ENCODE results near the gene ALK.

Gene ALK

DNA sequence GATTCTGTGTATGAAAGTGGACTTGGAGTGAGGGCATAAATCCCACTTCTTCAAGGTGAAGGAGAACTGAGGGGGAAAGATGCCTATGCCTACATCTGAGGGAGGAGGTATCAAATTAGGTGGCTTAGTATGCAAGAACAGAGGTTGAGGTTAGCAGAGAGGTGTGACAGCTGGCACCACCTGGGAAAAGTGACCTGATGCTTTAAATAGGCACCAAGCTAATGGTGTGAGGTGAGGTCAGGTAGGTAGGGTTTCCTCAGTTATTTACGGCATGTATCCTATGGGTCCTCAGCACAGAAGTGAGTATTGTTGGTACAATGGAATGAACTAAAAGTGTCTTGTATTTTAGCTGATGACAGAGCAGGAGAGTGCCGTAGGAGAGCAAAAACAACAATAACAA lies 439.0 kb downstream of the ALK start:
- TF ChIP-seq TAF1 (IDR thresholded peaks at IDR 0.05; ENCODE audit: low read depth), result no peak
- TF ChIP-seq EGR1 (IDR thresholded peaks at IDR 0.05), result no peak
- TF ChIP-seq, protein P1, sequence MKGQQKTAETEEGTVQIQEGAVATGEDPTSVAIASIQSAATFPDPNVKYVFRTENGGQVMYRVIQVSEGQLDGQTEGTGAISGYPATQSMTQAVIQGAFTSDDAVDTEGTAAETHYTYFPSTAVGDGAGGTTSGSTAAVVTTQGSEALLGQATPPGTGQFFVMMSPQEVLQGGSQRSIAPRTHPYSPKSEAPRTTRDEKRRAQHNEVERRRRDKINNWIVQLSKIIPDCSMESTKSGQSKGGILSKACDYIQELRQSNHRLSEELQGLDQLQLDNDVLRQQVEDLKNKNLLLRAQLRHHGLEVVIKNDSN (IDR thresholded peaks at IDR 0.05), result no peak
- TF ChIP-seq ZBTB7A (IDR thresholded peaks at IDR 0.05; ENCODE audit: low read depth), result no peak
- TF ChIP-seq, protein P2, sequence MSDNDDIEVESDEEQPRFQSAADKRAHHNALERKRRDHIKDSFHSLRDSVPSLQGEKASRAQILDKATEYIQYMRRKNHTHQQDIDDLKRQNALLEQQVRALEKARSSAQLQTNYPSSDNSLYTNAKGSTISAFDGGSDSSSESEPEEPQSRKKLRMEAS (IDR thresholded peaks at IDR 0.05), result no peak

DNA sequence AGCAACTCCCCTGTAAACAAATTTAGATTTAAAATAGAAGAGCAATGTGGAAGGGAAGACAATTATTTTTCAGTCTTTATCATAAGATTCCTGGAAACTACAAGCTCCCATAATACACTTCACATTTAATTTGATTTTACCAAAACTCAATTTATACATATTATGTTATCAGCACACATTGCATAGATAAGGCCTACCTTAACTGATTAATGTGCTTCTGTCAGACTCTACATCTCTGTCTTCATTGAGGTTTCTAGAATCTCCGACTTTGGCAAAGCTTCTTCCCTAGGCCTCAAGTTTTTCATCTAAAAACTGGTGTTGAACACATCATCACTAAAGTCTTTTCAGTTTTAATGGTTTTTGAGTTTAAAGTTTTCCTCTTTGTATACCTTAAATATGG lies 440.1 kb downstream of the ALK start:
- TF ChIP-seq TAF1 (IDR thresholded peaks at IDR 0.05; ENCODE audit: low read depth) (no peak), CEBPB (IDR thresholded peaks at IDR 0.05) (no peak)

DNA sequence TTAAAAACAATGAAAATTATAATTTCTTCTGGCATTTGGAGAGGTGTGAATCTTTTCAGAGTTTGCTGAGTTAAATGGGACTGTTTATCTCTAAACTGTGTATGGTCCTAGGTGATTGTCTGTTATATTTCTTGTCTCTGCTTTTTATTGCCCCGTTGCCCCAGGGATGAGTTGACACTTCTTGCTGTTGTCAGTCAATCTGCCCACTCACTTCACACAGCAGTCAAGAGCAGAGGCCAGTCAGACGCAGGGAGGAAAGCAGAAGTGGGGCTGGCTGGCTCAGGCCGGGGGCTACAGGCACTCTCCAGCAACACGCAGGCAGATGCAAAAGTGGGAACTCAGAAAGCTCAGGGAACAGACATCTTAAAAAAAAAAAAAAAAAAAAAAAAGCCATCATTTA lies 441.0 kb downstream of the ALK start:
- TF ChIP-seq EGR1 (IDR thresholded peaks at IDR 0.05) (no peak), CEBPB (IDR thresholded peaks at IDR 0.05) (no peak), TEAD4 (IDR thresholded peaks at IDR 0.05) (no peak), YY1 (IDR thresholded peaks at IDR 0.05; ENCODE audit: low read depth) (no peak), EP300 (IDR thresholded peaks at IDR 0.05; ENCODE audit: borderline replicate concordance) (no peak)
- TF ChIP-seq, protein P3, sequence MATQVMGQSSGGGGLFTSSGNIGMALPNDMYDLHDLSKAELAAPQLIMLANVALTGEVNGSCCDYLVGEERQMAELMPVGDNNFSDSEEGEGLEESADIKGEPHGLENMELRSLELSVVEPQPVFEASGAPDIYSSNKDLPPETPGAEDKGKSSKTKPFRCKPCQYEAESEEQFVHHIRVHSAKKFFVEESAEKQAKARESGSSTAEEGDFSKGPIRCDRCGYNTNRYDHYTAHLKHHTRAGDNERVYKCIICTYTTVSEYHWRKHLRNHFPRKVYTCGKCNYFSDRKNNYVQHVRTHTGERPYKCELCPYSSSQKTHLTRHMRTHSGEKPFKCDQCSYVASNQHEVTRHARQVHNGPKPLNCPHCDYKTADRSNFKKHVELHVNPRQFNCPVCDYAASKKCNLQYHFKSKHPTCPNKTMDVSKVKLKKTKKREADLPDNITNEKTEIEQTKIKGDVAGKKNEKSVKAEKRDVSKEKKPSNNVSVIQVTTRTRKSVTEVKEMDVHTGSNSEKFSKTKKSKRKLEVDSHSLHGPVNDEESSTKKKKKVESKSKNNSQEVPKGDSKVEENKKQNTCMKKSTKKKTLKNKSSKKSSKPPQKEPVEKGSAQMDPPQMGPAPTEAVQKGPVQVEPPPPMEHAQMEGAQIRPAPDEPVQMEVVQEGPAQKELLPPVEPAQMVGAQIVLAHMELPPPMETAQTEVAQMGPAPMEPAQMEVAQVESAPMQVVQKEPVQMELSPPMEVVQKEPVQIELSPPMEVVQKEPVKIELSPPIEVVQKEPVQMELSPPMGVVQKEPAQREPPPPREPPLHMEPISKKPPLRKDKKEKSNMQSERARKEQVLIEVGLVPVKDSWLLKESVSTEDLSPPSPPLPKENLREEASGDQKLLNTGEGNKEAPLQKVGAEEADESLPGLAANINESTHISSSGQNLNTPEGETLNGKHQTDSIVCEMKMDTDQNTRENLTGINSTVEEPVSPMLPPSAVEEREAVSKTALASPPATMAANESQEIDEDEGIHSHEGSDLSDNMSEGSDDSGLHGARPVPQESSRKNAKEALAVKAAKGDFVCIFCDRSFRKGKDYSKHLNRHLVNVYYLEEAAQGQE (IDR thresholded peaks at IDR 0.05; ENCODE audit: low read depth), result no peak

DNA sequence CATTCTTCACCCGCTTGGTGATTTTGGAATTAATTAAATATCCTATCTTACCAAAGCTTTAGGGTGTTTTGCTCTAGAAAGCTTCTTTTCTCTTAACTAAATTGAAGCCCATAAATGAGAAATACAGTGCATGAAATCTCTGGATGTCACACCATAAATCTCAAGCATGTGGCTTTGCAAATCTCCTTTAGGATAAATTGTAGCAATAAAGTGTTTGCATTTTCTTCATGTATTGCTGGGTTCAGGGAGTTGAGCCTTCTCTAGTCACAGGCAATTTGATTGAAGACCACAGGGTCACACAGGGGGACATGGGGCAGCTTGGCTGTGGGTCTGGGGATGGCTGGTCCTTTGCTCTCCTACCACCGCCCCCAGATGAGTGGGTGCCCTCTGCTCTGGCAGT lies 442.0 kb downstream of the ALK start:
- TF ChIP-seq TAF1 (IDR thresholded peaks at IDR 0.05; ENCODE audit: low read depth), result no peak
- no peak for TF ChIP-seq CREB1 (IDR thresholded peaks at IDR 0.05; ENCODE audit: low read depth)
- no peak for TF ChIP-seq EP300 (IDR thresholded peaks at IDR 0.05; ENCODE audit: borderline replicate concordance)

DNA sequence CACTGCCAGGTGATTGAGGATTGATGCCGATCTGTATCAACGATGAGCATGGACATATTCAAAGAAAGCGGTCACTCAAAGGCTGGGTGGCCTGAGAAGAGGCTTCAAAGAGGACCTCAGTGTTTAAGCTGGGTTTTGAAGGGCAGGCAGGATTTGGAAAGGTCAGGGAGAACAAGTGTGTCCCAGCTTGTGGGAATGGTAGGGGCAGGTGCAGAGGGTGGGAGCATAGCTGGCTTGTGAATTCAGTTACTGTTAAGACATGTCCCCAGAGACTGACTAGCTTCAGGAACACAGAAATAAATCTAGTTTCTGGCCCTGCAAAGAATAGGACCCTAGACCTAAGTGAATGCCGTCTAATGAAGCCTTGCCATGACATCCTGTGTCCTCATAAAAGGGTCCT lies 442.7 kb downstream of the ALK start:
- TF ChIP-seq, protein P3 (IDR thresholded peaks at IDR 0.05; ENCODE audit: low read depth), result no peak
- TF ChIP-seq FOXM1 (IDR thresholded peaks at IDR 0.05; ENCODE audit: borderline replicate concordance, low read depth), result no peak
- no peak for TF ChIP-seq CREB1 (IDR thresholded peaks at IDR 0.05; ENCODE audit: low read depth)
- no peak for TF ChIP-seq RAD21 (IDR thresholded peaks at IDR 0.05; ENCODE audit: low read depth)
- no peak for TF ChIP-seq NFIC (IDR thresholded peaks at IDR 0.05)
- no peak for TF ChIP-seq TCF12 (IDR thresholded peaks at IDR 0.05; ENCODE audit: low read depth)
- TF ChIP-seq EGR1 (IDR thresholded peaks at IDR 0.05), result no peak
- no peak for TF ChIP-seq CEBPB (IDR thresholded peaks at IDR 0.05)
- TF ChIP-seq, protein P1 (IDR thresholded peaks at IDR 0.05), result no peak
- TF ChIP-seq ZBTB7A (IDR thresholded peaks at IDR 0.05; ENCODE audit: low read depth), result no peak
- no peak for TF ChIP-seq YY1 (IDR thresholded peaks at IDR 0.05; ENCODE audit: low read depth)
- TF ChIP-seq, protein P2 (IDR thresholded peaks at IDR 0.05), result no peak
- no peak for TF ChIP-seq TAF1 (IDR thresholded peaks at IDR 0.05; ENCODE audit: low read depth)
- no peak for TF ChIP-seq EP300 (IDR thresholded peaks at IDR 0.05; ENCODE audit: borderline replicate concordance)
- TF ChIP-seq TEAD4 (IDR thresholded peaks at IDR 0.05), result no peak

DNA sequence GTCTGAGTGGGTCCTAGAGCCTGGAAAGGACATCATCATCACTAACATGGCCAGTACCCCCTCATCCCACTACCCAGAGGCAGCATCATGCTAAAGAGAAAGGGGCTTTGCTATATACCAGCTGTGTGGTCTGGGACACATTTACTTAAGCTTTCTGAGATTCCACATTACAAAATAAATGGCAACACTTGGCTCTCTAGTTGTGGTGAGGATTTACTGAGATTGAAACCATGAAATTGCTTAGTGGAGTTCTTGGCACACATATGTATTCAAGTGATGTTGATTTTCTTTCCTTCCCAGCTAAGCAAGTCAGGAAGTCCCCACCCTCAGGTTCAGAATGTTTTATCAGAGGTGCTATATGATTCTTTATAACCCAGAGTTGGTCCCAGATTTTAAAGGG lies 444.2 kb downstream of the ALK start:
- TF ChIP-seq ZBTB7A (IDR thresholded peaks at IDR 0.05; ENCODE audit: low read depth) (no peak), EGR1 (IDR thresholded peaks at IDR 0.05) (no peak), TEAD4 (IDR thresholded peaks at IDR 0.05) (no peak), TAF1 (IDR thresholded peaks at IDR 0.05; ENCODE audit: low read depth) (no peak), TCF12 (IDR thresholded peaks at IDR 0.05; ENCODE audit: low read depth) (no peak), YY1 (IDR thresholded peaks at IDR 0.05; ENCODE audit: low read depth) (no peak), EP300 (IDR thresholded peaks at IDR 0.05; ENCODE audit: borderline replicate concordance) (no peak), CREB1 (IDR thresholded peaks at IDR 0.05; ENCODE audit: low read depth) (no peak), RAD21 (IDR thresholded peaks at IDR 0.05; ENCODE audit: low read depth) (no peak), CEBPB (IDR thresholded peaks at IDR 0.05) (no peak), FOXM1 (IDR thresholded peaks at IDR 0.05; ENCODE audit: borderline replicate concordance, low read depth) (no peak), NFIC (IDR thresholded peaks at IDR 0.05) (no peak)
- TF ChIP-seq, protein P2 (IDR thresholded peaks at IDR 0.05), result no peak
- TF ChIP-seq, protein P3 (IDR thresholded peaks at IDR 0.05; ENCODE audit: low read depth), result no peak
- TF ChIP-seq, protein P1 (IDR thresholded peaks at IDR 0.05), result no peak

All from Ishikawa (cell line).